ENCODE measurements around the gene ATP6V0D1. TPM values are rescaled to one million over a fixed set of nuclear protein-coding genes. Genes with fewer than 3 reads are reported as not detected.

Gene ATP6V0D1
- total and polyA plus RNA-seq, 8 donors = 17.4 to 54.0 (median 32.3) TPM

GRCh38 chr16:67413978-67414911, 66.7 kb downstream of the ATP6V0D1 start:
- FAIRE-seq = no peak
- Histone ChIP-seq H3K27ac (peak overlapping the region in 2 of 4 donors; percentile 15 to 21), H3K9me3 (no peaks in the 10 kb centered on the region), H3K4me1 (peaks cover 0 to 7% (median 0%) of the 10 kb centered on the region in 3 donors), H3K27me3 (no peaks in the 10 kb centered on the region), H3K4me3 (no peak overlapping the region), H3K36me3 (no peaks in the 10 kb centered on the region)
- intact Hi-C loops (cut with DNase I) = no loop called here
- TF ChIP-seq, protein P1, sequence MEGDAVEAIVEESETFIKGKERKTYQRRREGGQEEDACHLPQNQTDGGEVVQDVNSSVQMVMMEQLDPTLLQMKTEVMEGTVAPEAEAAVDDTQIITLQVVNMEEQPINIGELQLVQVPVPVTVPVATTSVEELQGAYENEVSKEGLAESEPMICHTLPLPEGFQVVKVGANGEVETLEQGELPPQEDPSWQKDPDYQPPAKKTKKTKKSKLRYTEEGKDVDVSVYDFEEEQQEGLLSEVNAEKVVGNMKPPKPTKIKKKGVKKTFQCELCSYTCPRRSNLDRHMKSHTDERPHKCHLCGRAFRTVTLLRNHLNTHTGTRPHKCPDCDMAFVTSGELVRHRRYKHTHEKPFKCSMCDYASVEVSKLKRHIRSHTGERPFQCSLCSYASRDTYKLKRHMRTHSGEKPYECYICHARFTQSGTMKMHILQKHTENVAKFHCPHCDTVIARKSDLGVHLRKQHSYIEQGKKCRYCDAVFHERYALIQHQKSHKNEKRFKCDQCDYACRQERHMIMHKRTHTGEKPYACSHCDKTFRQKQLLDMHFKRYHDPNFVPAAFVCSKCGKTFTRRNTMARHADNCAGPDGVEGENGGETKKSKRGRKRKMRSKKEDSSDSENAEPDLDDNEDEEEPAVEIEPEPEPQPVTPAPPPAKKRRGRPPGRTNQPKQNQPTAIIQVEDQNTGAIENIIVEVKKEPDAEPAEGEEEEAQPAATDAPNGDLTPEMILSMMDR (IDR thresholded peaks at IDR 0.05) = no peak
- peak in 1 of 4 donors; percentile 20 for ATAC-seq
- DNase-seq = no peak
- WGBS, 2 donors = 62 to 63% methylated on average over 6 of the region's 6 CpGs

GRCh38 chr16:67412294-67412693, 68.7 kb downstream of the ATP6V0D1 start:
- H3K9me3 ChIP-seq = no peaks in the 10 kb centered on the region
- ATAC-seq (no peak), FAIRE-seq (no peak), DNase-seq (no peak)
- H3K27ac ChIP-seq = no peak overlapping the region
- H3K4me1 ChIP-seq = peaks cover 0 to 7% (median 0%) of the 10 kb centered on the region in 3 donors
- H3K36me3 ChIP-seq = no peaks in the 10 kb centered on the region
- intact Hi-C loops (cut with DNase I) = no loop called here
- TF ChIP-seq, protein P1 (IDR thresholded peaks at IDR 0.05) = no peak
- H3K27me3 ChIP-seq = no peaks in the 10 kb centered on the region
- WGBS, 2 donors = 53 to 55% methylated on average over 2 of the region's 2 CpGs
- H3K4me3 ChIP-seq = no peak overlapping the region

DNA sequence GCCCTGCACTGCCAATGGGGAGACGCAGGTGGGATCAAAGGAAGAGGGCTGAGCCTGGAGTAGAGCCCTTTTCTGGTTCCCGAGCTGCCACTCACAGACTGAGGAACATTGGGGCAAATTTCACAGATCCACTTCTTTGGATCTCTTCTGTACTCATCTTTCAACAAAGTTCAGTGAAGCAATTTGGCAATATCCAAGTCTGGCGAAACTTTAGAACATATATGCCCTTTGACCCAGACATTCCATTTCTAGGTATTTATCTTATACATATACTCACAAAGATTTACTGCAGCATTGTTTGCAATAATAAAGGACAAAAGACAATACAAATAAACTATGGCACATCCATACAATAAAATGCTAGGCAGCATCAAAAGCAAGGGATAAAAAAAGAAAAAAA, 69.6 kb downstream of the ATP6V0D1 start:
- intact Hi-C loops (cut with DNase I) = no loop called here
- WGBS, 2 donors = 90% methylated on average over 3 of the region's 3 CpGs
- ATAC-seq (no peak), DNase-seq (no peak), FAIRE-seq (no peak)
- no peaks in the 10 kb centered on the region for H3K9me3 ChIP-seq
- H3K27ac ChIP-seq = no peak overlapping the region
- no peak overlapping the region for H3K4me3 ChIP-seq
- TF ChIP-seq, protein P1 (IDR thresholded peaks at IDR 0.05) = no peak
- no peaks in the 10 kb centered on the region for H3K36me3 ChIP-seq
- peaks cover 0 to 7% (median 0%) of the 10 kb centered on the region in 3 donors for H3K4me1 ChIP-seq
- no peaks in the 10 kb centered on the region for H3K27me3 ChIP-seq

DNA sequence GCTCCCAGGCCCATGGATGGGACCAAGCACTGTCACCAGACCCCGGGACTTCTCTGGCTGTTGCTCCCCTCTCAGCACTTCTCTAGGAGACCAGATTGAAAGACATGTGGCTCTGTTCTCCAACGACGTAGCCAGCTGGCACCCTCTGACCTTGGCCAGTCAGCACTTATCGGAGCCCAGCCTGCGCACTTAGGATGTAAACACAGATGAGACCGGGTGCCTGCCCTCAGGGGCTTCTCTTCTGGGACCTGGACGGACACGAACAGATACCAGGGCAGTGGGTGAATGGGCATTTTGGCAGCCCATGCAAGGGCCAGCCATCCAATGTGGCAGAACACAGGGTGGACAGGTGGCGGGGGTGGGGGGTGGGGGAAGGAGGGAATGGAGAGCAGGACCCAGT, 71.3 kb downstream of the ATP6V0D1 start:
- intact Hi-C loops (cut with DNase I) = no loop called here
- TF ChIP-seq, protein P1 (IDR thresholded peaks at IDR 0.05) = no peak
- DNase-seq (no peak), FAIRE-seq (no peak), ATAC-seq (no peak)
- H3K27ac ChIP-seq = no peak overlapping the region
- H3K4me1 ChIP-seq = peaks cover 0 to 5% (median 3%) of the 10 kb centered on the region in 3 donors
- H3K4me3 ChIP-seq = no peak overlapping the region
- no peaks in the 10 kb centered on the region for H3K36me3 ChIP-seq
- no peaks in the 10 kb centered on the region for H3K27me3 ChIP-seq
- H3K9me3 ChIP-seq = no peaks in the 10 kb centered on the region
- WGBS, 2 donors = 65 to 66% methylated on average over 9 of the region's 9 CpGs

Measured in pancreas (tissue), 10 donors.